ENCODE data around the gene DRC3.

Gene DRC3

GRCh38 chr17:17970699-17971430 lies 1.8 kb upstream of the DRC3 start:
- TF ChIP-seq TCF4 (CRISPR knock-in tag; IDR thresholded peaks at IDR 0.05; ENCODE audit: borderline replicate concordance) (no peak), GLIS3 (CRISPR knock-in tag; IDR thresholded peaks at IDR 0.05) (no peak), BACH2 (CRISPR knock-in tag; IDR thresholded peaks at IDR 0.05; ENCODE audit: borderline replicate concordance) (no peak), TSHZ2 (CRISPR knock-in tag; IDR thresholded peaks at IDR 0.05) (no peak), ISL1 (CRISPR knock-in tag; IDR thresholded peaks at IDR 0.05) (no peak), OSR1 (CRISPR knock-in tag; IDR thresholded peaks at IDR 0.05) (no peak), ZNF565 (CRISPR knock-in tag; conservative IDR thresholded peaks at IDR 0.05; ENCODE audit: low read depth) (no peak), ZFP30 (CRISPR knock-in tag; IDR thresholded peaks at IDR 0.05) (no peak), CSDC2 (CRISPR knock-in tag; IDR thresholded peaks at IDR 0.05) (no peak), PPARA (CRISPR knock-in tag; IDR thresholded peaks at IDR 0.05; ENCODE audit: borderline replicate concordance) (no peak), POU6F1 (CRISPR knock-in tag; IDR thresholded peaks at IDR 0.05; ENCODE audit: borderline replicate concordance, low read depth) (no peak), TOX (CRISPR knock-in tag; IDR thresholded peaks at IDR 0.05; ENCODE audit: borderline replicate concordance) (no peak)
- no peak for ATAC-seq

DNA sequence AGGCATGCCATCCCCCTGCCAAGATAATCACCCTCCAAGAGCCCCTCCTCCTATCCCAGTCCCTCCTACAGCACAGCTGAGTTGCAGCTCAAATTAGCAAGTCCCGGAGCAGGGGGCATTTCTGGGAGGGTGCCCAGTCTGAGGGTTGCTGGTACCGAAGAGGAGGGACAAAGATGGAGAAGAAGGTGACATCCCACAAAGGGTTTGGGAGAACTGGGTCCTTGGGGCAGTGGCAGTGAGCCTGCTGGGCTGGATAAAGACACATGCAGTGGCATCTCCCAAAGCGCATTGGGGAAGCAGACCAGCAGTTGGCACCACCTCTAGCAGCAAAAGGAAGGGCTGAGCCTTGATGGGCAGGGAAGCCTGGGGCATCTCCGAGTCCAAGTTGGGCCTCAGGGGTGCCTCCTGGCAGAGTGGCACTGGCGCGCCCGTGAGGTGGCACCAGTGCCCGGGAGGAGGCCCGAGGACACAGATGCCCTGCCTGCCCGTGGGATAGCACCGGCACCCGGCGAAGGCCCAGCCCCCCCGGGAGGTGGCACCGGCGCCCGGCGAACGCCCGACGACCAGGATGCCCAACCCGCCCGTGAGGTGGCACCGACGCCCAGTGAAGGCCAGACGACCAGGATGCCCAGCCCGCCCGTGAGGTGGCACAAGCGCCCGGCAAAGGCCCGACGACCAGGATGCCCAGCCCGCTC lies 1.1 kb upstream of the DRC3 start:
- peak; percentile 4; the same call in 2 of the 3 replicates for ATAC-seq
- TF ChIP-seq ZNF565 (CRISPR knock-in tag; conservative IDR thresholded peaks at IDR 0.05; ENCODE audit: low read depth) (no peak), ISL1 (CRISPR knock-in tag; IDR thresholded peaks at IDR 0.05) (no peak), RARB (CRISPR knock-in tag; IDR thresholded peaks at IDR 0.05) (no peak), OSR1 (CRISPR knock-in tag; IDR thresholded peaks at IDR 0.05) (no peak), ZFP3 (CRISPR knock-in tag; IDR thresholded peaks at IDR 0.05) (no peak), CREB5 (CRISPR knock-in tag; IDR thresholded peaks at IDR 0.05; ENCODE audit: low read depth) (no peak), POU6F1 (CRISPR knock-in tag; IDR thresholded peaks at IDR 0.05; ENCODE audit: borderline replicate concordance, low read depth) (no peak), SNAI2 (CRISPR knock-in tag; IDR thresholded peaks at IDR 0.05) (no peak), CSRNP3 (CRISPR knock-in tag; IDR thresholded peaks at IDR 0.05) (no peak), BACH2 (CRISPR knock-in tag; IDR thresholded peaks at IDR 0.05; ENCODE audit: borderline replicate concordance) (no peak), ZNF8 (CRISPR knock-in tag; IDR thresholded peaks at IDR 0.05) (no peak), ZNF70 (CRISPR knock-in tag; IDR thresholded peaks at IDR 0.05) (no peak), ESRRG (CRISPR knock-in tag; IDR thresholded peaks at IDR 0.05) (no peak), TCF4 (CRISPR knock-in tag; IDR thresholded peaks at IDR 0.05; ENCODE audit: borderline replicate concordance) (no peak), ARNTL (CRISPR knock-in tag; IDR thresholded peaks at IDR 0.05; ENCODE audit: borderline replicate concordance, low read depth) (no peak)

Data from SK-N-SH treated with all-trans-retinoic acid at 6 μM for 48 hours (cell line).